Measurements from ENCODE around the gene PNMA5. TPM values are rescaled to one million over a fixed set of nuclear protein-coding genes. Genes with fewer than 3 reads are reported as not detected.

PNMA5 gene
- total RNA-seq, 6 donors from 2014 or later = not detected

DNA sequence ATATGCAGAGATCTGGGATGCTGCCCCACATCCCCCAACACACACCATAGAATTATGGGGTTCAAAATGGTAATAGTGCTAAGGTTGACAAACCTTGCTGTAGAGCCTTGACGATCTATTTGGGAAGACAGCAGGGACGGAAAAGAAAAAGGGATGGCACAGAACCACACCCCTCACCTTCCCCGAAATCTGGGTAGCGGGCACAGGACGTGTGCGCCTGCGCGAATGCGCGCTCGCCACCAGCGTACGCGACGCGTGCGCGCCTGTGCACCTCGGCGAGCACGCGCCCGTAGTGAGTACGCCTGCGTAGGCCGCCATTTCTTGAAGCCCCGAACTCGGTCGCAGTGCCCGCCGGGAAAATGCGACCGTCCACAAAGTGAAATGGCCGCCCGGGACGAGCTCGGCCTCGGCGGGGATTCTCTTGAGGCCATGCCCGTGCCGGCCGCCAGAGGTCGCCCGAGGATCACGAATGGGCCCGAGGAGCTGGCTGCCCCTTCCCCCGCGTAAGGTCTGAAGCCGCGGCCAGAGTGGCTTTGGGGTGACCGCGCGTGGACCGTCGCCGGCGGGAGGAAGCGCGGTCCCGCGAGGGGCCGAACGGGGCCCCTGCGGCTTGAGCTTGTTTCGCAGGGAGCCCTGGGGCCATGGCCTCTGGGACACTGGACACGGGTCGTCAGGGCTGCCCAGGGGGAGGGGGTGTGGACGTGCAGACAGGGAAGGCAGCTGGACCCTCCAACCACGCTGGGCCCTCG is 52.4 kb downstream of the PNMA5 start:
- TF ChIP-seq, protein P1, sequence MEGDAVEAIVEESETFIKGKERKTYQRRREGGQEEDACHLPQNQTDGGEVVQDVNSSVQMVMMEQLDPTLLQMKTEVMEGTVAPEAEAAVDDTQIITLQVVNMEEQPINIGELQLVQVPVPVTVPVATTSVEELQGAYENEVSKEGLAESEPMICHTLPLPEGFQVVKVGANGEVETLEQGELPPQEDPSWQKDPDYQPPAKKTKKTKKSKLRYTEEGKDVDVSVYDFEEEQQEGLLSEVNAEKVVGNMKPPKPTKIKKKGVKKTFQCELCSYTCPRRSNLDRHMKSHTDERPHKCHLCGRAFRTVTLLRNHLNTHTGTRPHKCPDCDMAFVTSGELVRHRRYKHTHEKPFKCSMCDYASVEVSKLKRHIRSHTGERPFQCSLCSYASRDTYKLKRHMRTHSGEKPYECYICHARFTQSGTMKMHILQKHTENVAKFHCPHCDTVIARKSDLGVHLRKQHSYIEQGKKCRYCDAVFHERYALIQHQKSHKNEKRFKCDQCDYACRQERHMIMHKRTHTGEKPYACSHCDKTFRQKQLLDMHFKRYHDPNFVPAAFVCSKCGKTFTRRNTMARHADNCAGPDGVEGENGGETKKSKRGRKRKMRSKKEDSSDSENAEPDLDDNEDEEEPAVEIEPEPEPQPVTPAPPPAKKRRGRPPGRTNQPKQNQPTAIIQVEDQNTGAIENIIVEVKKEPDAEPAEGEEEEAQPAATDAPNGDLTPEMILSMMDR (IDR thresholded peaks at IDR 0.05) = peak; percentile 83 to 98 (median 94)
- TF ChIP-seq EP300 (IDR thresholded peaks at IDR 0.05) (no peak), POLR2A (IDR thresholded peaks at IDR 0.05) (peak in 1 of 4 donors; percentile 26), POLR2AphosphoS5 (IDR thresholded peaks at IDR 0.05) (peak in 1 of 2 donors; percentile 78)
- DNase-seq (peak; percentile 91 to 97), ATAC-seq (ENCODE audit: low FRiP score in 2 of 2) (peak; percentile 93 to 99)
- Histone ChIP-seq H3K4me1 (peaks cover 0 to 13% (median 6%) of the 10 kb centered on the region in 4 donors), H3K27ac (peak overlapping the region; percentile 66 to 88 (median 82)), H3K36me3 (no peaks in the 10 kb centered on the region), H3K27me3 (no peaks in the 10 kb centered on the region), H3K9me3 (no peaks in the 10 kb centered on the region), H3K4me3 (peak overlapping the region; percentile 35 to 59 (median 52))
- 46% methylated on average over 49 of the region's 70 CpGs; no CpG with 5 or more reads in 1 of the 2 donors for WGBS, 2 donors

Other genes with a start within 250 kb of the PNMA5 start
- gene MAGEA2, start 240.3 kb downstream of the PNMA5 start, total RNA-seq = under 1 TPM in 1 of 6 donors, not detected in 5; 0.20 TPM
- not detected for gene CSAG3, start 234.9 kb downstream of the PNMA5 start, total RNA-seq
- under 1 TPM in 1 of 6 donors, not detected in 5; 0.31 TPM for gene MAGEA6, start 224.4 kb downstream of the PNMA5 start, total RNA-seq
- 10 to 100 TPM; 21.1 to 89.4 (median 32.5) TPM for gene CETN2, start 163.4 kb downstream of the PNMA5 start, total RNA-seq
- 10 to 100 TPM in 5 of 6 donors, 1 to 10 TPM in 1; 5.2 to 26.0 (median 21.1) TPM for gene NSDHL, start 163.1 kb downstream of the PNMA5 start, total RNA-seq
- gene ZNF185, start 96.0 kb downstream of the PNMA5 start, total RNA-seq = 10 to 100 TPM; 13.6 to 26.4 (median 19.9) TPM
- 1 to 10 TPM in 1 of 6 donors, under 1 TPM in 5; 0.30 to 6.3 (median 0.51) TPM for gene PNMA3, start 62.4 kb upstream of the PNMA5 start, total RNA-seq
- 1 to 10 TPM in 4 of 6 donors, under 1 TPM in 1, not detected in 1; 0.86 to 2.7 (median 2.2) TPM for gene PNMA6A, start 78.3 kb upstream of the PNMA5 start, total RNA-seq
- under 1 TPM in 1 of 6 donors, not detected in 5; 0.13 TPM for gene MAGEA1, start 185.2 kb upstream of the PNMA5 start, total RNA-seq